Measurements from ENCODE around the gene ILF2.

The ILF2 gene

DNA sequence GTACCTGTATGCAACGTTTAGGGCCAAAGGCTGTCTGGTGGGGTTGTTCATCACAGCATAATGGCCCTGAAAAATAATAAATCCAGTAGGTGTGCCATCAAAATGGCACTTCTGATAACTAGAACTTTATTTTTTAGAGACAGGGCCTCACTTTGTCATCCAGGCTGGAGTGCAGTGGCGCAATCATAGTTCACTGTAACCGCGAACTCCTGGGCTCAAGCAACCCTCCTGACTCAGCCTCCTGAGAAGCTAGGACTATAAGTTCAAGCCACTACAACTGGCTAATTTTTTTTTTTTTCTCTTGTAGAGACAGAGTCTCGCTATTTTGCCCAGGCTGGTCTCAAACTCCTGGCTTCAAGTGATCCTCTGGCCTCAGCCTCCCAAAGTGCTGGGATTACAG is 7.6 kb downstream of the ILF2 start:
- TF ChIP-seq ISL1 (CRISPR knock-in tag; IDR thresholded peaks at IDR 0.05): no peak
- TF ChIP-seq ZNF8 (CRISPR knock-in tag; IDR thresholded peaks at IDR 0.05): no peak
- no peak for TF ChIP-seq ZNF565 (CRISPR knock-in tag; conservative IDR thresholded peaks at IDR 0.05; ENCODE audit: low read depth)
- no peak for TF ChIP-seq RARB (CRISPR knock-in tag; IDR thresholded peaks at IDR 0.05)
- TF ChIP-seq OSR1 (CRISPR knock-in tag; IDR thresholded peaks at IDR 0.05): no peak
- TF ChIP-seq, protein P1, sequence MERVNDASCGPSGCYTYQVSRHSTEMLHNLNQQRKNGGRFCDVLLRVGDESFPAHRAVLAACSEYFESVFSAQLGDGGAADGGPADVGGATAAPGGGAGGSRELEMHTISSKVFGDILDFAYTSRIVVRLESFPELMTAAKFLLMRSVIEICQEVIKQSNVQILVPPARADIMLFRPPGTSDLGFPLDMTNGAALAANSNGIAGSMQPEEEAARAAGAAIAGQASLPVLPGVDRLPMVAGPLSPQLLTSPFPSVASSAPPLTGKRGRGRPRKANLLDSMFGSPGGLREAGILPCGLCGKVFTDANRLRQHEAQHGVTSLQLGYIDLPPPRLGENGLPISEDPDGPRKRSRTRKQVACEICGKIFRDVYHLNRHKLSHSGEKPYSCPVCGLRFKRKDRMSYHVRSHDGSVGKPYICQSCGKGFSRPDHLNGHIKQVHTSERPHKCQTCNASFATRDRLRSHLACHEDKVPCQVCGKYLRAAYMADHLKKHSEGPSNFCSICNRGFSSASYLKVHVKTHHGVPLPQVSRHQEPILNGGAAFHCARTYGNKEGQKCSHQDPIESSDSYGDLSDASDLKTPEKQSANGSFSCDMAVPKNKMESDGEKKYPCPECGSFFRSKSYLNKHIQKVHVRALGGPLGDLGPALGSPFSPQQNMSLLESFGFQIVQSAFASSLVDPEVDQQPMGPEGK (CRISPR knock-in tag; IDR thresholded peaks at IDR 0.05; ENCODE audit: borderline replicate concordance): no peak
- TF ChIP-seq ZFP30 (CRISPR knock-in tag; IDR thresholded peaks at IDR 0.05): no peak
- no peak for ATAC-seq

- ATAC-seq: no peak
- no peak for TF ChIP-seq CSDC2 (CRISPR knock-in tag; IDR thresholded peaks at IDR 0.05)
- no peak for TF ChIP-seq ARNTL (CRISPR knock-in tag; IDR thresholded peaks at IDR 0.05; ENCODE audit: borderline replicate concordance, low read depth)
- TF ChIP-seq, protein P2, sequence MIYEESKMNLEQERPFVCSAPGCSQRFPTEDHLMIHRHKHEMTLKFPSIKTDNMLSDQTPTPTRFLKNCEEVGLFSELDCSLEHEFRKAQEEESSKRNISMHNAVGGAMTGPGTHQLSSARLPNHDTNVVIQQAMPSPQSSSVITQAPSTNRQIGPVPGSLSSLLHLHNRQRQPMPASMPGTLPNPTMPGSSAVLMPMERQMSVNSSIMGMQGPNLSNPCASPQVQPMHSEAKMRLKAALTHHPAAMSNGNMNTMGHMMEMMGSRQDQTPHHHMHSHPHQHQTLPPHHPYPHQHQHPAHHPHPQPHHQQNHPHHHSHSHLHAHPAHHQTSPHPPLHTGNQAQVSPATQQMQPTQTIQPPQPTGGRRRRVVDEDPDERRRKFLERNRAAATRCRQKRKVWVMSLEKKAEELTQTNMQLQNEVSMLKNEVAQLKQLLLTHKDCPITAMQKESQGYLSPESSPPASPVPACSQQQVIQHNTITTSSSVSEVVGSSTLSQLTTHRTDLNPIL (CRISPR knock-in tag; IDR thresholded peaks at IDR 0.05; ENCODE audit: low read depth): no peak
- TF ChIP-seq ZFP3 (CRISPR knock-in tag; IDR thresholded peaks at IDR 0.05): no peak
- no peak for TF ChIP-seq SNAI2 (CRISPR knock-in tag; IDR thresholded peaks at IDR 0.05)
- no peak for TF ChIP-seq ZNF565 (CRISPR knock-in tag; conservative IDR thresholded peaks at IDR 0.05; ENCODE audit: low read depth)
- TF ChIP-seq, protein P1 (CRISPR knock-in tag; IDR thresholded peaks at IDR 0.05; ENCODE audit: borderline replicate concordance): no peak
- TF ChIP-seq ZC3H10 (CRISPR knock-in tag; IDR thresholded peaks at IDR 0.05): no peak
- no peak for TF ChIP-seq ZFP30 (CRISPR knock-in tag; IDR thresholded peaks at IDR 0.05)
- TF ChIP-seq ZNF70 (CRISPR knock-in tag; IDR thresholded peaks at IDR 0.05): no peak
- TF ChIP-seq ISL1 (CRISPR knock-in tag; IDR thresholded peaks at IDR 0.05): no peak
- TF ChIP-seq ZNF8 (CRISPR knock-in tag; IDR thresholded peaks at IDR 0.05): no peak
- no peak for TF ChIP-seq OSR1 (CRISPR knock-in tag; IDR thresholded peaks at IDR 0.05)
- TF ChIP-seq GLIS3 (CRISPR knock-in tag; IDR thresholded peaks at IDR 0.05): no peak
- TF ChIP-seq CSRNP3 (CRISPR knock-in tag; IDR thresholded peaks at IDR 0.05): no peak
- TF ChIP-seq BACH2 (CRISPR knock-in tag; IDR thresholded peaks at IDR 0.05; ENCODE audit: borderline replicate concordance): no peak
- no peak for TF ChIP-seq TCF4 (CRISPR knock-in tag; IDR thresholded peaks at IDR 0.05; ENCODE audit: borderline replicate concordance)
- no peak for TF ChIP-seq TOX (CRISPR knock-in tag; IDR thresholded peaks at IDR 0.05; ENCODE audit: borderline replicate concordance)
- no peak for TF ChIP-seq PPARA (CRISPR knock-in tag; IDR thresholded peaks at IDR 0.05; ENCODE audit: borderline replicate concordance)
- no peak for TF ChIP-seq TSHZ2 (CRISPR knock-in tag; IDR thresholded peaks at IDR 0.05)
Observed at GRCh38 chr1:153662269-153662668, 8.5 kb downstream of the ILF2 start.

GRCh38 chr1:153661111-153661708 is 9.6 kb downstream of the ILF2 start:
- ATAC-seq: no peak
- TF ChIP-seq CSDC2 (CRISPR knock-in tag; IDR thresholded peaks at IDR 0.05) (no peak), GLIS3 (CRISPR knock-in tag; IDR thresholded peaks at IDR 0.05) (no peak), TOX (CRISPR knock-in tag; IDR thresholded peaks at IDR 0.05; ENCODE audit: borderline replicate concordance) (0 out of 2 replicates have a peak, but pooled peaks have one; percentile 32)
- TF ChIP-seq, protein P2 (CRISPR knock-in tag; IDR thresholded peaks at IDR 0.05; ENCODE audit: low read depth): 0 out of 2 replicates have a peak, but pooled peaks have one; percentile 35

All from SK-N-SH treated with all-trans-retinoic acid at 6 μM for 48 hours (cell line).